ENCODE data around the gene CORO1C. TPM values are rescaled to one million over a fixed set of nuclear protein-coding genes. Genes with fewer than 3 reads are reported as not detected.

CORO1C gene
- total and polyA plus RNA-seq, 9 of the 15 experiments (the other 6 are each of a cell fraction or from before 2014, with no cell fraction given) = 55.2 to 280 (median 150) TPM

GRCh38 chr12:108699955-108700563 lies 31.3 kb downstream of the CORO1C start:
- Histone ChIP-seq H3K27me3 (ENCODE audit: control insufficient read depth in 2 of 2, insufficient read depth in 2 of 2, low read length in 2 of 2) (no peaks in the 10 kb centered on the region), H3K4me1 (replicated peaks in 1 of 2; ENCODE audit: control insufficient read depth in 2 of 2, insufficient read depth in 2 of 2, low read length in 2 of 2) (peaks cover 22 to 78% of the 10 kb centered on the region in 2 experiments), H3K4me3 (no peak overlapping the region), H3K4me2 (ENCODE audit: insufficient read depth, low read length) (0 out of 2 replicates have a peak overlapping the region, but pooled peaks have one; percentile 19), H2AFZ (ENCODE audit: low read depth, low read length) (no peak overlapping the region), H3K9me1 (ENCODE audit: control insufficient read depth, insufficient read depth, low read length) (peaks cover 10% of the 10 kb centered on the region), H3K9me3 (replicated peaks; ENCODE audit: control insufficient read depth, insufficient read depth, low read depth, low read length) (no peaks in the 10 kb centered on the region), H3K79me2 (ENCODE audit: control insufficient read depth, insufficient read depth, low read length) (peaks cover 90% of the 10 kb centered on the region), H3K27ac (ENCODE audit: extremely low read depth, low read depth, low read length) (peak overlapping the region; percentile 63), H4K20me1 (replicated peaks; ENCODE audit: control insufficient read depth, insufficient read depth, low read length) (peaks cover 34% of the 10 kb centered on the region), H3K9ac (ENCODE audit: insufficient read depth in 1 of 2, low read depth in 2 of 2, low read length in 2 of 2) (peak overlapping the region in 1 of 2 experiments; percentile 28; a peak in 1 of 4 replicates), H3K36me3 (ENCODE audit: control insufficient read depth, insufficient read depth, low read length) (peaks cover 76% of the 10 kb centered on the region)
- FAIRE-seq (peak; percentile 94), ATAC-seq (peak; percentile 63), DNase-seq (ENCODE audit: extremely low read depth in 1 of 4, low spot score in 3 of 4) (peak; percentile 89 to 93 (median 90))
- TSS peak; percentile 13 for BruUV-seq (replicated peaks)
- WGBS (ENCODE audit: insufficient coverage, low coverage, missing lambda C conversion rate) = 0% methylated on average over 3 of the region's 3 CpGs
- POLR2A ChIA-PET = interaction anchor here (0.6 to 1.9 kb wide), 6 partner anchors 10 to 59 kb away, joined by 3 to 30 read pairs (median 4); no protein-coding TSS in a partner anchor
- CTCF ChIA-PET (ENCODE audit: low intra/inter-chr PET ratio) = no interaction called here
- in situ Hi-C loops (cut with MboI) = no loop called here
- intact Hi-C loops (cut with micrococcal nuclease) = loop anchor here (2.0 kb wide), 1 partner anchor 29 kb away; no protein-coding TSS in a partner anchor
- peak; percentile 83 for TF ChIP-seq BCOR (IDR thresholded peaks at IDR 0.05)
- TF ChIP-seq ZNF217 (CRISPR knock-in tag; IDR thresholded peaks at IDR 0.05) = no peak
- TF ChIP-seq ZNF384 (IDR thresholded peaks at IDR 0.05; ENCODE audit: low read depth, low read length) = peak; percentile 97
- peak in 1 of 2 experiments; percentile 36; a peak in 1 of 4 replicates for TF ChIP-seq ETV6 (IDR thresholded peaks at IDR 0.05; ENCODE audit: borderline replicate concordance in 1 of 2, low read depth in 2 of 2, low read length in 1 of 2)
- TF ChIP-seq ETV6 (CRISPR knock-in tag; IDR thresholded peaks at IDR 0.05; ENCODE audit: borderline replicate concordance) = no peak
- peak; percentile 95 for TF ChIP-seq MAFG (tag; conservative IDR thresholded peaks at IDR 0.05)
- TF ChIP-seq EHMT2 (IDR thresholded peaks at IDR 0.05) = 0 out of 2 replicates have a peak, but pooled peaks have one; percentile 6
- TF ChIP-seq CREM (IDR thresholded peaks at IDR 0.05; ENCODE audit: low read depth) = peak; percentile 64; the same call in 1 of the 2 replicates
- no peak for TF ChIP-seq GABPA (tag; conservative IDR thresholded peaks at IDR 0.05; ENCODE audit: low read depth)
- TF ChIP-seq RNF2 (IDR thresholded peaks at IDR 0.05) = peak; percentile 58; the same call in 1 of the 2 replicates
- TF ChIP-seq BACH1 (tag; IDR thresholded peaks at IDR 0.05) = peak; percentile 44; the same call in 1 of the 2 replicates
- TF ChIP-seq GATA2 (CRISPR knock-in tag; IDR thresholded peaks at IDR 0.05) = peak; percentile 87
- 0 out of 2 replicates have a peak, but pooled peaks have one; percentile 39 for TF ChIP-seq MBD2 (IDR thresholded peaks at IDR 0.05; ENCODE audit: borderline replicate concordance, low read depth)
- no peak for TF ChIP-seq NCOA6 (IDR thresholded peaks at IDR 0.05)
- peak in 1 of 3 experiments; percentile 80; a peak in 2 of 6 replicates for TF ChIP-seq ZBTB11 (CRISPR knock-in tag; IDR thresholded peaks at IDR 0.05)
- no peak for TF ChIP-seq SNRNP70 (optimal IDR thresholded peaks at IDR 0.05; ENCODE audit: low read depth, low read length)
- no peak for TF ChIP-seq ZFP36 (IDR thresholded peaks at IDR 0.05; ENCODE audit: low read depth, low read length, partially characterized antibody)
- TF ChIP-seq PKNOX1 (IDR thresholded peaks at IDR 0.05) = 0 out of 2 replicates have a peak, but pooled peaks have one; percentile 5
- no peak for TF ChIP-seq ZNF224 (CRISPR knock-in tag; IDR thresholded peaks at IDR 0.05)
